Measurements from ENCODE around the gene MTERF4.
"Not testable (repeated sequence)": the region's sequence is repeated elsewhere in the genome, so short reads cannot be mapped to it uniquely, and the experiment has no call there.

The MTERF4 gene

GRCh38 chr2:241112046-241112445, 10.0 kb upstream of the MTERF4 start:
- no peak for DNase-seq (ENCODE audit: low read depth in 1 of 2, low spot score in 1 of 2)

GRCh38 chr2:241111440-241111805, 9.3 kb upstream of the MTERF4 start:
- DNase-seq (ENCODE audit: low read depth in 1 of 2, low spot score in 1 of 2), result no peak

GRCh38 chr2:241110607-241111439, 8.7 kb upstream of the MTERF4 start:
- no peak for DNase-seq (ENCODE audit: low read depth in 1 of 2, low spot score in 1 of 2)

GRCh38 chr2:241110089-241110606, 8.1 kb upstream of the MTERF4 start:
- no peak for DNase-seq (ENCODE audit: low read depth in 1 of 2, low spot score in 1 of 2)

GRCh38 chr2:241109210-241110088, 7.4 kb upstream of the MTERF4 start:
- DNase-seq (ENCODE audit: low read depth in 1 of 2, low spot score in 1 of 2), result no peak

GRCh38 chr2:241108271-241109209, 6.5 kb upstream of the MTERF4 start:
- no peak for DNase-seq (ENCODE audit: low read depth in 1 of 2, low spot score in 1 of 2)

- DNase-seq (ENCODE audit: low read depth in 1 of 2, low spot score in 1 of 2), result no peak
Observed at GRCh38 chr2:241107031-241107783, 5.1 kb upstream of the MTERF4 start.

- no peak for DNase-seq (ENCODE audit: low read depth in 1 of 2, low spot score in 1 of 2)
Observed at GRCh38 chr2:241105641-241106040, 3.6 kb upstream of the MTERF4 start.

- DNase-seq (ENCODE audit: low read depth in 1 of 2, low spot score in 1 of 2), result not testable (repeated sequence)
Observed at GRCh38 chr2:241104611-241105010, 2.5 kb upstream of the MTERF4 start.

- DNase-seq (ENCODE audit: low read depth in 1 of 2, low spot score in 1 of 2), result no peak
Observed at GRCh38 chr2:241103176-241103595, 1.1 kb upstream of the MTERF4 start.

GRCh38 chr2:241099246-241099645, 2.8 kb downstream of the MTERF4 start:
- no peak for DNase-seq (ENCODE audit: low read depth in 1 of 2, low spot score in 1 of 2)

- DNase-seq (ENCODE audit: low read depth in 1 of 2, low spot score in 1 of 2), result no peak
Observed at GRCh38 chr2:241096979-241097378, 5.1 kb downstream of the MTERF4 start.

GRCh38 chr2:241095594-241096290, 6.3 kb downstream of the MTERF4 start:
- no peak for DNase-seq (ENCODE audit: low read depth in 1 of 2, low spot score in 1 of 2)

- no peak for DNase-seq (ENCODE audit: low read depth in 1 of 2, low spot score in 1 of 2)
Observed at GRCh38 chr2:241094924-241095420, 7.1 kb downstream of the MTERF4 start.

- no peak for DNase-seq (ENCODE audit: low read depth in 1 of 2, low spot score in 1 of 2)
Observed at GRCh38 chr2:241094172-241094571, 7.9 kb downstream of the MTERF4 start.

GRCh38 chr2:241093133-241093781, 8.8 kb downstream of the MTERF4 start:
- not testable (repeated sequence) for DNase-seq (ENCODE audit: low read depth in 1 of 2, low spot score in 1 of 2)

- DNase-seq (ENCODE audit: low read depth in 1 of 2, low spot score in 1 of 2), result no peak
Observed at GRCh38 chr2:241092677-241093076, 9.4 kb downstream of the MTERF4 start.

- DNase-seq (ENCODE audit: low read depth in 1 of 2, low spot score in 1 of 2), result no peak
Observed at GRCh38 chr2:241091734-241092445, 10.2 kb downstream of the MTERF4 start.

All from stimulated activated CD4-positive, alpha-beta T cell treated with anti-CD3 and anti-CD28 coated beads, Interleukin-15, amount 100 ng/mL, for 1 hour (primary cell).